HG03558 (cell line): ENCODE results near the gene SIN3B.
"Not testable (repeated sequence)": the region's sequence is repeated elsewhere in the genome, so short reads cannot be mapped to it uniquely, and the experiment has no call there.

Source experiments
- ATAC-seq: cut with Tn5 transposase; IDR thresholded peaks from one replicate; pipeline ENCODE4 v1.9.1; 2021; ENCODE audit warnings: moderate number of reproducible peaks; ENCODE audit not compliant: unreplicated experiment; ENCODE audit errors: extremely low read depth

SIN3B gene, protein sequence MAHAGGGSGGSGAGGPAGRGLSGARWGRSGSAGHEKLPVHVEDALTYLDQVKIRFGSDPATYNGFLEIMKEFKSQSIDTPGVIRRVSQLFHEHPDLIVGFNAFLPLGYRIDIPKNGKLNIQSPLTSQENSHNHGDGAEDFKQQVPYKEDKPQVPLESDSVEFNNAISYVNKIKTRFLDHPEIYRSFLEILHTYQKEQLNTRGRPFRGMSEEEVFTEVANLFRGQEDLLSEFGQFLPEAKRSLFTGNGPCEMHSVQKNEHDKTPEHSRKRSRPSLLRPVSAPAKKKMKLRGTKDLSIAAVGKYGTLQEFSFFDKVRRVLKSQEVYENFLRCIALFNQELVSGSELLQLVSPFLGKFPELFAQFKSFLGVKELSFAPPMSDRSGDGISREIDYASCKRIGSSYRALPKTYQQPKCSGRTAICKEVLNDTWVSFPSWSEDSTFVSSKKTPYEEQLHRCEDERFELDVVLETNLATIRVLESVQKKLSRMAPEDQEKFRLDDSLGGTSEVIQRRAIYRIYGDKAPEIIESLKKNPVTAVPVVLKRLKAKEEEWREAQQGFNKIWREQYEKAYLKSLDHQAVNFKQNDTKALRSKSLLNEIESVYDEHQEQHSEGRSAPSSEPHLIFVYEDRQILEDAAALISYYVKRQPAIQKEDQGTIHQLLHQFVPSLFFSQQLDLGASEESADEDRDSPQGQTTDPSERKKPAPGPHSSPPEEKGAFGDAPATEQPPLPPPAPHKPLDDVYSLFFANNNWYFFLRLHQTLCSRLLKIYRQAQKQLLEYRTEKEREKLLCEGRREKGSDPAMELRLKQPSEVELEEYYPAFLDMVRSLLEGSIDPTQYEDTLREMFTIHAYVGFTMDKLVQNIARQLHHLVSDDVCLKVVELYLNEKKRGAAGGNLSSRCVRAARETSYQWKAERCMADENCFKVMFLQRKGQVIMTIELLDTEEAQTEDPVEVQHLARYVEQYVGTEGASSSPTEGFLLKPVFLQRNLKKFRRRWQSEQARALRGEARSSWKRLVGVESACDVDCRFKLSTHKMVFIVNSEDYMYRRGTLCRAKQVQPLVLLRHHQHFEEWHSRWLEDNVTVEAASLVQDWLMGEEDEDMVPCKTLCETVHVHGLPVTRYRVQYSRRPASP

DNA sequence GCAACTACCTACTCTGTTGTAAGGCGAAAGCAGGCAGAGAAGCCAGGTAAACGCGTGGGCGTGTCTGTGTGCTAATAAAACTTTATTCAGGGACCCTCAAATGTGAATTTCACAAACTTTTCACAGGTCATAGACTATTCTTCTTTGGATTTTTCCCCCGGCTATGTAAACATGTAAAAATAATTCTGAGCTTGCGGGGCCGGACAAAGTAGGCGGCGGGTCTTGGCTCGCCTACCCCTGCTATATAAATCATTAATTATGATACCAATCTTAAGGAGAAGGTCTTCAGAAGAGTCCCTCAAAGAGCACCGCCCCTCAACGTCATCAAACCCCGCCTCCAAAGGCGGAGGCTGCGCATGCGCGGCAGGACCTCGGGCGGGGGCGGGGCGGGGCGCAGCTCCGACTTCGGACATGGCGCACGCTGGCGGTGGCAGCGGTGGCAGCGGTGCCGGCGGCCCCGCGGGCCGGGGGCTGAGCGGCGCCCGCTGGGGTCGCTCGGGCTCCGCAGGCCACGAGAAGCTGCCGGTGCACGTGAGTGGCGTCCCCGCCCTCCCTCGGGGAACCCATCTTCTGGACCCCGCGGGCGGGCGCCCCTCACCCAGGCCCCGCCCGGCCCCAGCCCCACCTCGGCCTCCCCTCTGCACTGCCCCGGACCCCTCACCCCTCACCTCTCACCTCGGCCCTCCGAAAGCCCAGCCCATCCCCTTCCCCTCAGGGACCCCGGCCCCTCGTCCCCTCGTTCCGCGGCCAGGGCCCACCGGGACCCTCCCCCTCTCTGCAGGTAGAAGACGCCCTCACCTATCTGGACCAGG is at the start of gene SIN3B:
Gene SIN3B (plus strand): TSS at position 389 of the 812 bp plus-strand sequence. CDS start 23 bp downstream, at position 412.
- no peak for ATAC-seq

DNA sequence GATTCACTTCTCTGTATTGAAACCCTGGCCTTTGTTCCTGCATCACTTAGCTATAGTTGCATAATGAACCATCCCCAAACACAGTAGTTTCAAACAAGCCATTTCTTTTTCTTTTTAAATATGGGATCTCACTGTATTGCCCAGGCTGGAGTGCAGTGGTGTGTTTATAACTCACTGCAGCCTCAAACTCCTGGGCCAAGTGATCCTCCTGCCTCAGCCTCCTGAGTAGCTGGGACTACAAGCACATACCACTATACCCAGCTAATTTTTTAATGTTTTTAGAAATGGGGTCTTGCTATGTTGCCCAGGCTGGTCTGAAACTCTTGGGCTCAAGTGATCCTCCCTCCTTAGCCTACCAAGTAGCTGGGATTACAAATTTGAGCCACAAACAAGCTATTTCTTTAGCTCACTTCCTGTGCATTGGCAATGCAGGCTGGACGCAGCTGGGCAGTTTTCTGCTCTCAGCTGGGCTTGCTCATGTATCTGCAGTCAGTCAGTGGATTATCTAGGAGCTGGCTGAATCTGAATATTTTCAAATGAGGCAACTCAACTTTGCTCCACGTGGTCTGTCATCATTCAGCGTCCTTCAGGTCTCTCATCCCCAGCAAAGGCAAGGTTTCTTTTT is 49.5 kb upstream of the SIN3B start:
- no peak for ATAC-seq

GRCh38 chr19:16782719-16783118 is 46.5 kb upstream of the SIN3B start:
- ATAC-seq, result no peak

DNA sequence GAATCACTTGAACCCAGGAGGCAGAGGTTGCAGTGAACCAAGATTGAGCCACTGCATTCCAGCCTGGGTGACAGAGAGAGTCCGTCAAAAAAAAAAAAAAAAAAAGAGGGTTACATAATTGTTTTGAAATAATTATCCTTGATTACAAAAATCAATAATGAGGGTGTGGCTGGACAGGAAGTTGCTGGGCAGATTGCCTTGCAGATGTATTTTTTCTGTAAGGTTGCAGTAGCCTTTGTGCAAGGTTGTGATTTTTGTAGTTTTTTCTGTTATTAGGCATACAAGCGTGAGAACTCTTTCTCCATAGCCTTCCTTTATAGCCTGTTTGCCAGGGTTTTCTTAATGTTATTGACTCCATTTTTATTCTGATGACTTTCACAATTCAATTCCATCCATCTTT is 40.7 kb upstream of the SIN3B start:
- ATAC-seq, result no peak

GRCh38 chr19:16789238-16789637 is 40.0 kb upstream of the SIN3B start:
- no peak for ATAC-seq

DNA sequence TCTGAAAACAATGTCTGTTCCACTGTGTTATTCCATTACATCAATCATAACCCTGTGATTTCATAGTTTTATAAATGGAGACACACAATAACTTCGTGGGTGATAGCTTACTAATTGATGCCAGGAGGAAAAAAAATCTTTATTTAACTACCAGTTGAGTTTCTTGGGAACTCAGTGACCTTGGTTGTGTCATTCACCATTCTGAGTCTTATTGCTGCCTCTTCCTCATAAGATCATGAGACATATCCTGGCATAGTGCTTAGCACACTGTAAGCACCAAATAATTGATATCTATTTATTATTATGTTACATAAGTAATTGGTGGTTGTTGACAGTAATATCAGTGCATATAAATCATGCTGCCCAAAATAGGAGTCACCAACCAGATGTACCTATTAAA is 39.1 kb upstream of the SIN3B start:
- ATAC-seq, result no peak

DNA sequence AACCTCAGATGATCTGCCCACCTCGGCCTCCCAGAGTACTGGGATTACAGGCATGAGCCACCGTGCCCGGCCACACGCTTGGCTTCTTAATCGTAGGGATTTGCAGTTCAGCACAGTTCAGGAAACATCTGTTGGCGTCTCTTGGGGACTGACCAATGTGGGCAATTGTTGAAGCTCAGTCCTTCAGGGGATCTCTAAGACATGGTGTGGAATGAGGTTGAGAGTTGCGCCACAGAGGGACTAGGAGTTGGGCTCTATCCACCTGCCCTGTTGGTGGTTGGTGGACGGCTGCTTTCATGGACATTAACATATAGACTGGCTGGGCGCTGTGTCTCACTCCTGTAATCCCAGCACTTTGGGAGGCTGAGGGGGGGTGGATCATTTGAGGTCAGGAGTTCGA is 37.3 kb upstream of the SIN3B start:
- no peak for ATAC-seq

DNA sequence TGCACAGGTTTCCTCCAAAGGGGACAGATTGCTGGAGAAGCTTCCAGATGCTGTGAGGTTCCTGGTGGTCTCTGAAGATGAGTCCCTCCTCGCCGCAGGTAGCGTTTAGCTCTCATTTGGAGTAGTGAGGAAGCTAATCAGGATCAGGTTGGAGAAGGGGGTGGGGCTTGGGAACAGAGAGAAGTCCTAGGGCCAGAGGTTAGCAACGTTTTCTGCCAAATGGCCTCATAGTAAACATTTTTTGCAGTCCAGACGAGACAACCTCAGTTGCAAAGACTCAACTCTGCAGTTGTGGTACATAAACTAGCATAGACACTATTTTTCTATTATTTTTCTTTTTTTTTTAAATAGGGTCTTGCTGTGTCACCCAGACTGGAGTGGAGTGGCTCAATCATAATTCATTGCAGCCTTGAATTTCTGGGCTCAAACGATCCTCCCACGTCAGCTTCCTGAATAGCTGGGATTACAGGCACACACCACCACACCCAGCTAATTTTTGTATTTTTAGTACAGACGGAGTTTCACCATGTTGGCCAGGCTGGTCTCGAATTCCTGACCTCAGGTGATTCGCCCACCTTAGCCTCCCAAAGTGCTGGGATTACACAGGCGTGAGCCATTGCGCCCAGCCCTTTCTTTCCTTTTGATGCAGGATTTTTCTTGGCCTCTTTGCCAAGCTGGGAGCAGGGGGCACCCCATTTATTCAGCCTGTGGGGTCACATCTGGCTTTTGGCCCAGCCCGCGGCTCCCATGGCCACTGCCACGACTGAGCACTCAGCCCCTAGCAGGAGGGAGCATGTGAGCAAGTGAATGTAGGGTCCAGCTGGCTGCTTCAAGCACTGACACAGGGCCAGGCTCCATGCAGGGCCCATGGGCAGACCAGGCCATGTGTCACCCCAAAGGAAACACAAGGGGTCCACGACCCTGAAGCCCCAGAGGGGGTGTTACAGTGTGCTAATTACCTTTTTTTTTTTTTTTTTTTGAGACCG is 34.4 kb upstream of the SIN3B start:
- ATAC-seq, result no peak

DNA sequence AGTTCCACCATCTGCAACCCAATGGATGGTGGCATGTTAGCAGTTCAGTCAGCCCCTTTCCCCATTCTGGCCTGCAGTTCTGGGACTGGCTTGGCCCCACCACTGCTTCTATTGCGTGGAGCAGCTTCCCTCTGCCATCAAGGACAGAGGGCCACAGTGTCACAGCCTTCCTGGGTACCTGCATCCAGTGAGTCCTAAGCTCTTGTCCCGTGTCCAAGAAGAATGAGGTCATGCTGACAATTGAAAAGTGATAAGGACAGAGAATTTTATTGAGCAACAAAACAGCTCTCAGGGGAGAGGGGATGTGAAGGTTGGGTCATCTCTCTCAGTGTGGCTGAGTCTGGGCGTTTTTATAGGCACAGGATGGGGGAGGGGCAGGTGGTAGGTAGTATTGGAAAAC is 33.5 kb upstream of the SIN3B start:
- no peak for ATAC-seq

DNA sequence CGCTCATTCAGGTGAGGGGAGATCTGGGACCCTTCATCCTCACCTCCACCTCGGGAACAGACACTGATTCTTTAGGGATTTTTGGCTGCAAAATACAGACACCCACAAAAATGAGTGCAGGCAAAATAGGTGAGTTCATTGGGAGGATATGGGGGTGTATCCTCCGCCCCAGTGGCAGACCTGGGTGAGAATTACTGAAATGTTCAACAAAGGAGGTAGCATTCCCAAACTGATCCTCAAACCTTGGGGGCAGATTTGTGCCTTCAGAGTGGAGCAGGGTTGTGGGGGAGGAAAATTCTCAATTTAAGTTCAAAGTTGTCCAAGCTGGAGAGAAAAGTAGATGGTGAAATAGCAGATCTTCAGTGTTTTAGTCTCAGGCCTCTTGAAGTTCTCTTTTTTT is 31.3 kb upstream of the SIN3B start:
- no peak for ATAC-seq

- not testable (repeated sequence) for ATAC-seq
Observed at GRCh38 chr19:16798326-16798725, 30.9 kb upstream of the SIN3B start.

DNA sequence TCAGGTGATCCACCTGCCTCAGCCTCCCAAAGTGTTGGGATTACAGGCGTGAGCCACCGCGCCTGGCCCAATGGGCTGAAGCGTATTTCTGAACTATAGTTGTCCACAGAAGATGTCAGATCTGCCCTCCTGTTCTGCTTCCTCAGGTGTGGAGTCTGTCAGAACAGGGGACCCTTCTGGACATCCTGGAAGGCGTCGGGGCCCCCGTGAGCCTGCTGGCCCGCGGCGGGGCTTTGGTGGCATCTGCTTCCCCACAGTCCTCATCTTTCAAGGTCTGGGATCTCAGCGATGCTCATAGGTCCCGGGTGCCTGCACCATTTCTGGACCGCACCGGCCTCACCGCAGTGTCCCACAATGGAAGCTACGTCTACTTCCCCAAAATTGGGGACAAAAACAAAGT is 29.5 kb upstream of the SIN3B start:
- ATAC-seq, result no peak

DNA sequence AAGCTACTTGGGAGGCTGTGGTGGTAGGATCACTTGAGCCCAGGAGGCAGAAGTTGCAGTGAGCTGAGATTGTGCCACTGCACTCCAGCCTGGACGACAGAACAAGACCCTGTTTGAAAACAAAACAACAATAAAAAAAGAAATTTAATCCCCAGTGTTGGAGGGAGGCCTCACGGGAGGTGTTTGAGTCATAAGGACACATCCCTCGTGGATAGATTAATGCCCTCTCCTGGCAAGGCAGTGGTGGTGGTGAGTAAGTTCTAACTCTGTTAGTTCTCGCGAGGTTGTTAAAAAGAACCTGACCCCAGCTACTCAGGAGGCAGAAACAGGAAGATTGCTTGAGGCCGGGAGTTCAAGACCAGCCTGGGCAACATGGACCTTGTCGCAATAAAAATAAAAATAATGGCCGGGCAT is 27.6 kb upstream of the SIN3B start:
- ATAC-seq, result no peak

DNA sequence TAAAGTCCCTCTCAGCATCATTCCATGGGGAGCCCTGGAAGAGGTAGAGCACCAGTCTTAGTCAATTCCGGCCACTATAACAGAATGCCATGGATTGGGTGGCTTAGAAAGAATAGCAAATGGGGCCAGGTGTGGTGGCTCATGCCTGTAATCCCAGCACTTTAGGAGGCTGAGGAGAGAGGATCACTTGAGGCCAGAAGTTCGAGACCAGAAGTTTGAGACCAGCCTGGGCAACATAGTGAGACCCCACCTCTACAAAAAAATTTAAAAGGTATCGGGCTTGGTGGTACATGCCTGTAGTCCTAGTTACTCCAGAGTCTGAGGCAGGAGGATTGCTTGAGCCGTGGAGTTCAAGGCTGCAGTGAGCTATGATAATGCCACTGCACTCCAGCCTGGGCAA is 25.0 kb upstream of the SIN3B start:
- ATAC-seq, result no peak

DNA sequence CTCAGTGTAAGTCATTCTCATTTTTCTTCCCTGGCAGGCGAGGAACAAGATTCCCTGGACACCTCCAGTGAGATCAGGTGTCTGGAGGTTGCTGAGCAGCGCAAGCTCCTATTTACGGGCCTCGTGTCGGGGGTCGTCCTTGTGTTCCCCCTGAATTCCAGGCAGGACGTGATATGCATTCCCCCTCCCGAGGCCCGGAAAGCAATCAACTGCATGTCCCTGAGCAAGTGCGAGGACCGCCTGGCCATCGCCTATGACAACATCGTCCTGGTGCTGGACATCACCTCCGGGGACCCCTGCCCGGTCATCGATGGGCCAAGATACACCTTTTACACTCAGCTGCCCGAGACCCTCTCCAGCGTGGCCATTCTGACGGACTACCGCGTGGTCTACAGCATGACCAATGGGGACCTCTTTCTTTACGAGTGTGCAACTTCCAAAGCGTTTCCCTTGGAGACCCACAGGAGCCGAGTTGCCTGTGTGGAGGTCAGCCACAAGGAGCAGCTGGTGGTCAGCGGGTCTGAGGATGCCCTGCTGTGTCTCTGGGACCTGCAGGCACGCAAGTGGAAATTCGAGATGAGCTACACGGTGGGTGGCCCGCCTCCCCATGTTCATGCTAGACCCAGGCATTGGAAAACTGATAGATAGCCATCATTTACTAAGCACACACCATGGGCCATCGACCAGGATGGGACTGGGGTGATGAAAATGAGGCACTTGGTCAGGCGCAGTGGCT is 21.5 kb upstream of the SIN3B start:
- no peak for ATAC-seq

GRCh38 chr19:16814526-16815100 is 14.6 kb upstream of the SIN3B start:
- no peak for ATAC-seq

GRCh38 chr19:16820056-16820455 is 9.1 kb upstream of the SIN3B start:
- ATAC-seq, result no peak
